ENCODE results near the gene CCDC83. TPM values are rescaled to one million over a fixed set of nuclear protein-coding genes. Genes with fewer than 3 reads are reported as not detected.

CCDC83 gene
- total and polyA plus RNA-seq, 2 experiments from 2014 or later: not detected

- DNase-seq (ENCODE audit: low spot score): no peak
- H3K36me3 Mint-ChIP-seq (ENCODE audit: low read depth): no peaks in the 10 kb centered on the region
- H3K4me3 Mint-ChIP-seq: no peak overlapping the region
- TF ChIP-seq CREB1 (CRISPR knock-in tag; IDR thresholded peaks at IDR 0.05; ENCODE audit: low read depth) (no peak), STAT1 (IDR thresholded peaks at IDR 0.05; ENCODE audit: unreplicated experiment) (no peak), POLR2AphosphoS5 (IDR thresholded peaks at IDR 0.05; ENCODE audit: low read depth) (no peak), ZNF331 (CRISPR knock-in tag; IDR thresholded peaks at IDR 0.05; ENCODE audit: low read depth) (no peak), ETS1 (IDR thresholded peaks at IDR 0.05) (no peak), JUNB (IDR thresholded peaks at IDR 0.05; ENCODE audit: unreplicated experiment) (no peak), EZH2 (IDR thresholded peaks at IDR 0.05; ENCODE audit: low read depth, unreplicated experiment) (no peak), REST (IDR thresholded peaks at IDR 0.05; ENCODE audit: unreplicated experiment) (no peak), NANOG (IDR thresholded peaks at IDR 0.05; ENCODE audit: borderline replicate concordance) (no peak), EZH2phosphoT487 (IDR thresholded peaks at IDR 0.05; ENCODE audit: unreplicated experiment) (no peak)
- TF ChIP-seq, protein P1, sequence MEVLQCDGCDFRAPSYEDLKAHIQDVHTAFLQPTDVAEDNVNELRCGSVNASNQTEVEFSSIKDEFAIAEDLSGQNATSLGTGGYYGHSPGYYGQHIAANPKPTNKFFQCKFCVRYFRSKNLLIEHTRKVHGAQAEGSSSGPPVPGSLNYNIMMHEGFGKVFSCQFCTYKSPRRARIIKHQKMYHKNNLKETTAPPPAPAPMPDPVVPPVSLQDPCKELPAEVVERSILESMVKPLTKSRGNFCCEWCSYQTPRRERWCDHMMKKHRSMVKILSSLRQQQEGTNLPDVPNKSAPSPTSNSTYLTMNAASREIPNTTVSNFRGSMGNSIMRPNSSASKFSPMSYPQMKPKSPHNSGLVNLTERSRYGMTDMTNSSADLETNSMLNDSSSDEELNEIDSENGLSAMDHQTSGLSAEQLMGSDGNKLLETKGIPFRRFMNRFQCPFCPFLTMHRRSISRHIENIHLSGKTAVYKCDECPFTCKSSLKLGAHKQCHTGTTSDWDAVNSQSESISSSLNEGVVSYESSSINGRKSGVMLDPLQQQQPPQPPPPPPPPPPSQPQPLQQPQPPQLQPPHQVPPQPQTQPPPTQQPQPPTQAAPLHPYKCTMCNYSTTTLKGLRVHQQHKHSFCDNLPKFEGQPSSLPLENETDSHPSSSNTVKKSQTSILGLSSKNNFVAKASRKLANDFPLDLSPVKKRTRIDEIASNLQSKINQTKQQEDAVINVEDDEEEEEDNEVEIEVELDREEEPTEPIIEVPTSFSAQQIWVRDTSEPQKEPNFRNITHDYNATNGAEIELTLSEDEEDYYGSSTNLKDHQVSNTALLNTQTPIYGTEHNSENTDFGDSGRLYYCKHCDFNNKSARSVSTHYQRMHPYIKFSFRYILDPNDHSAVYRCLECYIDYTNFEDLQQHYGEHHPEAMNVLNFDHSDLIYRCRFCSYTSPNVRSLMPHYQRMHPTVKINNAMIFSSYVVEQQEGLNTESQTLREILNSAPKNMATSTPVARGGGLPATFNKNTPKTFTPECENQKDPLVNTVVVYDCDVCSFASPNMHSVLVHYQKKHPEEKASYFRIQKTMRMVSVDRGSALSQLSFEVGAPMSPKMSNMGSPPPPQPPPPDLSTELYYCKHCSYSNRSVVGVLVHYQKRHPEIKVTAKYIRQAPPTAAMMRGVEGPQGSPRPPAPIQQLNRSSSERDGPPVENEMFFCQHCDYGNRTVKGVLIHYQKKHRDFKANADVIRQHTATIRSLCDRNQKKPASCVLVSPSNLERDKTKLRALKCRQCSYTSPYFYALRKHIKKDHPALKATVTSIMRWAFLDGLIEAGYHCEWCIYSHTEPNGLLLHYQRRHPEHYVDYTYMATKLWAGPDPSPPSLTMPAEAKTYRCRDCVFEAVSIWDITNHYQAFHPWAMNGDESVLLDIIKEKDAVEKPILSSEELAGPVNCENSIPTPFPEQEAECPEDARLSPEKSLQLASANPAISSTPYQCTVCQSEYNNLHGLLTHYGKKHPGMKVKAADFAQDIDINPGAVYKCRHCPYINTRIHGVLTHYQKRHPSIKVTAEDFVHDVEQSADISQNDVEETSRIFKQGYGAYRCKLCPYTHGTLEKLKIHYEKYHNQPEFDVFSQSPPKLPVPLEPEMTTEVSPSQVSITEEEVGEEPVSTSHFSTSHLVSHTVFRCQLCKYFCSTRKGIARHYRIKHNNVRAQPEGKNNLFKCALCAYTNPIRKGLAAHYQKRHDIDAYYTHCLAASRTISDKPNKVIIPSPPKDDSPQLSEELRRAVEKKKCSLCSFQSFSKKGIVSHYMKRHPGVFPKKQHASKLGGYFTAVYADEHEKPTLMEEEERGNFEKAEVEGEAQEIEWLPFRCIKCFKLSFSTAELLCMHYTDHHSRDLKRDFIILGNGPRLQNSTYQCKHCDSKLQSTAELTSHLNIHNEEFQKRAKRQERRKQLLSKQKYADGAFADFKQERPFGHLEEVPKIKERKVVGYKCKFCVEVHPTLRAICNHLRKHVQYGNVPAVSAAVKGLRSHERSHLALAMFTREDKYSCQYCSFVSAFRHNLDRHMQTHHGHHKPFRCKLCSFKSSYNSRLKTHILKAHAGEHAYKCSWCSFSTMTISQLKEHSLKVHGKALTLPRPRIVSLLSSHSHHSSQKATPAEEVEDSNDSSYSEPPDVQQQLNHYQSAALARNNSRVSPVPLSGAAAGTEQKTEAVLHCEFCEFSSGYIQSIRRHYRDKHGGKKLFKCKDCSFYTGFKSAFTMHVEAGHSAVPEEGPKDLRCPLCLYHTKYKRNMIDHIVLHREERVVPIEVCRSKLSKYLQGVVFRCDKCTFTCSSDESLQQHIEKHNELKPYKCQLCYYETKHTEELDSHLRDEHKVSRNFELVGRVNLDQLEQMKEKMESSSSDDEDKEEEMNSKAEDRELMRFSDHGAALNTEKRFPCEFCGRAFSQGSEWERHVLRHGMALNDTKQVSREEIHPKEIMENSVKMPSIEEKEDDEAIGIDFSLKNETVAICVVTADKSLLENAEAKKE (CRISPR knock-in tag; IDR thresholded peaks at IDR 0.05): no peak
- Histone ChIP-seq H3K4me1 (ENCODE audit: insufficient read depth) (no peaks in the 10 kb centered on the region), H3K27ac (ENCODE audit: low read depth) (no peak overlapping the region), H3K4me3 (no peak overlapping the region), H3K36me3 (ENCODE audit: insufficient read depth) (no peaks in the 10 kb centered on the region), H4K20me1 (replicated peaks; ENCODE audit: insufficient read depth) (no peaks in the 10 kb centered on the region), H3F3A (replicated peaks; ENCODE audit: low read depth) (no peaks in the 10 kb centered on the region), H3K27me3 (ENCODE audit: insufficient read depth) (no peaks in the 10 kb centered on the region), H3K79me2 (replicated peaks; ENCODE audit: insufficient read depth) (no peaks in the 10 kb centered on the region), H3K4me2 (no peak overlapping the region), H3K9me2 (ENCODE audit: insufficient read depth) (0 out of 2 replicates have a peak, but pooled peaks cover 6% of the 10 kb centered on the region), H2AFZ (no peak overlapping the region)
- no peak for ATAC-seq
- peaks cover 8% of the 10 kb centered on the region; the same call in 2 of the 3 replicates for H3K4me1 Mint-ChIP-seq
- H3K27me3 Mint-ChIP-seq (ENCODE audit: insufficient read depth, low read depth, poor library complexity): no peaks in the 10 kb centered on the region
- no peaks in the 10 kb centered on the region for H3K9me3 Mint-ChIP-seq
- H3K27ac Mint-ChIP-seq: no peak overlapping the region
These were observed 31.2 kb downstream of the CCDC83 start for GRCh38 chr11:85886089-85887056.
